ENCODE results near the gene HIVEP3.

Gene HIVEP3

DNA sequence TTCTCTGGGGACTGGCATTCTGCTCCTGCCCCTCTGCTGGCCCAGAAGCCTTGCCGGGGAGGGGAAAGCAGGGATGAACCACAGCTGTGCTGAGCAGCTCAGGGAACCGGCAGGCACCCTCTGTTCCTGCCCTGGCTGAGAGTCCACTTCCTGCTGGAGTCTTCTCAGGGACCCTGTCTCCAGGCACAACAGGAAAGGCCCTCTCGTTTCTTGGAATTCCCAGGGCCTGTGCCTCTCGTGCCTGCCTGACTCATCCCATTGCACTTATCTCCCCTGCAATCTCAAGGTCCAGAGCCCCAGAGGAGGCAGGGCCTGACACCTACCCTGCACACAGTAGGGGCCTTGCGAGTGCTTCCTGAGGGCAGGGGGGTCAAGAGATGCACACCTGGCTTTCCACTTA, 433.1 kb downstream of the HIVEP3 start:
- TF ChIP-seq, protein P1, sequence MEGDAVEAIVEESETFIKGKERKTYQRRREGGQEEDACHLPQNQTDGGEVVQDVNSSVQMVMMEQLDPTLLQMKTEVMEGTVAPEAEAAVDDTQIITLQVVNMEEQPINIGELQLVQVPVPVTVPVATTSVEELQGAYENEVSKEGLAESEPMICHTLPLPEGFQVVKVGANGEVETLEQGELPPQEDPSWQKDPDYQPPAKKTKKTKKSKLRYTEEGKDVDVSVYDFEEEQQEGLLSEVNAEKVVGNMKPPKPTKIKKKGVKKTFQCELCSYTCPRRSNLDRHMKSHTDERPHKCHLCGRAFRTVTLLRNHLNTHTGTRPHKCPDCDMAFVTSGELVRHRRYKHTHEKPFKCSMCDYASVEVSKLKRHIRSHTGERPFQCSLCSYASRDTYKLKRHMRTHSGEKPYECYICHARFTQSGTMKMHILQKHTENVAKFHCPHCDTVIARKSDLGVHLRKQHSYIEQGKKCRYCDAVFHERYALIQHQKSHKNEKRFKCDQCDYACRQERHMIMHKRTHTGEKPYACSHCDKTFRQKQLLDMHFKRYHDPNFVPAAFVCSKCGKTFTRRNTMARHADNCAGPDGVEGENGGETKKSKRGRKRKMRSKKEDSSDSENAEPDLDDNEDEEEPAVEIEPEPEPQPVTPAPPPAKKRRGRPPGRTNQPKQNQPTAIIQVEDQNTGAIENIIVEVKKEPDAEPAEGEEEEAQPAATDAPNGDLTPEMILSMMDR (IDR thresholded peaks at IDR 0.05; ENCODE audit: low read depth, low read length) = no peak
- DNase-seq (ENCODE audit: extremely low read depth, low read depth) = no peak

DNA sequence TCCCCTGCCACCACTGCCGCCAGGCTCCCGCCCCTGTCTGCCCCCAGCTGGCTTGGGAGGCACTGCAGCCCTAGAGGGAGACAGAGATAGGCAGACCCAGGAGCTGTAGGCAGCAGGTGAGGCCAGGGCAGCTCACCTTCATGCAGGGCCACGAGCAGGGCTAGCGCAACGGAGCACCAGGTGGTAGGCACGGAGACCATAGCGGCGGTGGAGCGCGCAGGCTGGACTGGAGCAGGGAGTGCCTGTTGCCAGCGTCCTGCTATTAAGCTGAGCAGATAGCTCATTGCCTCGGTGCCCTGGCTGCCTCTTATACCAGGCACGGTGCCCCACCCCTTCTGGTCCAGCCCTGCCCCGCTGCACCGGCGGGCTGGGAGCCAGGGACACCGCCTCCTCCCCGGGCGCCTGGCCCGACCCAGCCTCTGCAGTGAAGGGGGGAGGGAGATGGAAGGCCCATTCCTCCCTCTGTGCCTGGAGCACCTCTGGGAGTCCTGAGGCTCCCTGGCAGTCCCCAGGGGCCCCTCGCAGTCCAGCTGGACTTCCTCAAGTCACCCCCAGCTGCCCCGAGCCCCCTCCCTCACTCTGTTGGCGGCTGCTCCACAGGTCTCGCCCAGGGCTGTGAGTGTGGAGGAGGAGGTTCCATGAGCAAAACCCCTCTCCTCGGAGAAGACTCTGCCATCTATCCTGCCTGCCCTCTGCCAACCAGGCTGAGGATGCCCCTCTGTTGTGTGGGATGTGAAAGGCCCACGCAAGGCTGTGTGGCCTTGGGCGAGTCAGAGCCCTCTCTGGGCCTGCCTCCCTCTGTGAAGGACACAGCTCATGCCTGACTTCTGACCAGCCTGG, 434.1 kb downstream of the HIVEP3 start, which contains the start of gene EDN2:
EDN2 (minus strand) TSS at position 282 of the 840 bp plus-strand sequence; CDS start at position 200, 82 bp downstream.
- TF ChIP-seq, protein P1 (IDR thresholded peaks at IDR 0.05; ENCODE audit: low read depth, low read length) = no peak
- DNase-seq (ENCODE audit: extremely low read depth, low read depth) = no peak

DNA sequence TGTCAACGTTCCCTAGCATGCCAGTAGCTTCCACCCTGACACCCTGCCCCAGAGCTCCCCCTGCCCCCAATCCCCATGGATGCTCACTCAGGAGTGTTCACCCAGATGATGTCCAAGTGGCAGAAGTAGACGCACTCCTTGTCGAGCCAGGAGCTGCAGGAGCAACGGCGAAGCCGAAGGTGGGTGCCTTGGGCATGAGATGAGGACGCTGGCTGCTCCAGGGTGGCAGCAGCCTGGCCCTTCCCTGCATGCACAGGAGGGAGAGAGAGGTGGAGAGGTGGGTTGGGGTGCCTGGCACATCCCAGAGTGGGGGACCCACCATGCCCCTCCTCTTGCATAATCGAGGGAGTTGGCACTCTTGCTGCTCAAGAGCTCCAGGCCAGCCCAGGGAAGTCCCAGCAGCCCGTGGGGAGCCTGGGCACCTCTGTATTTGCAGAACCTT, 434.7 kb downstream of the HIVEP3 start:
- TF ChIP-seq, protein P1 (IDR thresholded peaks at IDR 0.05; ENCODE audit: low read depth, low read length) = no peak
- DNase-seq (ENCODE audit: extremely low read depth, low read depth) = no peak

DNA sequence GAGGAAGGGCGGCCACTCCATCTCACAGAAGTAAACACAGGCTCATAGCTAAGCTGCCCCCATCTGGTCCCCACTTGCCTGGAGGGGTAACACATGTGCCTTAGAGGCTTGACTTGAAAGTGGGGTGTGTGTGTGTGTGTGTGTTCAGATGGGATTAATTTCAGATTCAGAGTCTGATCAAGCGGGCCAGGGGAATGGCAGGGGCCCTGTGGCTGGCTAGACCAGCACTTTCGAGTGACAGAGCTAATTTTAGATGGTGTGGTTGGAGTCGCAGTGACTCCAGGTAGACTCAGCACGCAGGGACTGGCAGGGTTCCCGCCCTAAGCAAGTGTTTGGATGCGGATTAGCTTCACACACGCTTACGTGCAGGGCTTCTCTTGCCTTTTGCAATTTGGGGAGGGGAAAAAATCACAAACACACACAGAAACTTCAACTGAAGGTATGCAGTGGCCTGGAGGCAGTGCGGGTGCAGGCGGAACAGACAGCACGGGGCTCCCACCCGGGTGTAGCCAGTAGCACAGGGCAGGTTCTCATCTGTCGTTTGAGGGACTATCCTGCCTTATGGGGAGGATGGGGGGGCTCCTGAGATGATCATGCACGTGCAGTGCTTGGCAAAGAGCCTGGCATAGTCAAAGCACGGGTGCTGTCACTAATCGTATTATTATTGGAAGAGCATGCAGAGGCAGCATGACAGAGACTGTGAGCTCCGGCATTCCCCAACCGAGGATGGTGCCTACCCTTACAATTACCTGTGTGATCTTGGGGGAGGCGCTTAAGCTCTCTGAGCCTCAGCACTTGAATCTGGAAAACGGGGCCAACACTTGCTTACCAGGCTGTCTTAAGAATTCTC, 435.5 kb downstream of the HIVEP3 start:
- DNase-seq (ENCODE audit: extremely low read depth, low read depth) = peak; percentile 24
- TF ChIP-seq, protein P1 (IDR thresholded peaks at IDR 0.05; ENCODE audit: low read depth, low read length) = no peak

DNA sequence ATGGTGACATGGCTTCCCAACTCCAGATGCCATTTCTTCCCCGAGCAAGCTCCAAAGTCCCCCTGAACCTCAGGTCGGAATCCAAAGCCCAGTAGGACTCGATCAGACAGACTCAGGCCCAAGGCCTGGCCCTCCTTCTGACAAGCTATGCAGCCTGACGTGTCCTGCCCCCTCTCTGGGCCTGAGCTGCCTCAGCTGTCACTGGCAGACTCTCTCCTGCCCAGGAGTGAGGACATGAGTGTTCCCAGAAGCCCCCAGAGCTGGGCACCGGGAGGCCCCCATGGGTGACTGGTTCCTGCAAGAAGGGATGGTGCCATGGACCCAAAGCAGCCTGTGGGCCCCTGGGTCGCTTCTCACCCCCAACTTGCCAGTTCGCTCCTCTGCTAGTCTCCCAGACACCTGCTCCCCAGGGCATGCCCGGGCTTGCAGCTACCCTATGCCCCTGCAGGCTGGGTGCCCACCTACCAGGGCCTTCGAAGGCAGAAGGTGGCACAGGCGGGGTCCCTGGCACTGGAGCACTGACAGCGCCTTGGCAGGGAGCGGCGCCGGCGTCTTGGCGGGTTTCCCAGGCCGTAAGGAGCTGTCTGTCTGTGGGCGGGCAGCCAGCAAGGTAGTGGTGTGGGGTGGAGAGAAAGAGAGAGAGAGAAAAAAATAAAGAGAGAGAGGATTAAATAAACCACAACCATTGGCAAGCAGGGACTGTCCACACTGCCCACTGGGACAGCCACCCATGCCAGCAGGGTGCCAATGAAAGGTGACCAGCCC, 436.5 kb downstream of the HIVEP3 start:
- no peak for DNase-seq (ENCODE audit: extremely low read depth, low read depth)
- TF ChIP-seq, protein P1 (IDR thresholded peaks at IDR 0.05; ENCODE audit: low read depth, low read length) = no peak

DNA sequence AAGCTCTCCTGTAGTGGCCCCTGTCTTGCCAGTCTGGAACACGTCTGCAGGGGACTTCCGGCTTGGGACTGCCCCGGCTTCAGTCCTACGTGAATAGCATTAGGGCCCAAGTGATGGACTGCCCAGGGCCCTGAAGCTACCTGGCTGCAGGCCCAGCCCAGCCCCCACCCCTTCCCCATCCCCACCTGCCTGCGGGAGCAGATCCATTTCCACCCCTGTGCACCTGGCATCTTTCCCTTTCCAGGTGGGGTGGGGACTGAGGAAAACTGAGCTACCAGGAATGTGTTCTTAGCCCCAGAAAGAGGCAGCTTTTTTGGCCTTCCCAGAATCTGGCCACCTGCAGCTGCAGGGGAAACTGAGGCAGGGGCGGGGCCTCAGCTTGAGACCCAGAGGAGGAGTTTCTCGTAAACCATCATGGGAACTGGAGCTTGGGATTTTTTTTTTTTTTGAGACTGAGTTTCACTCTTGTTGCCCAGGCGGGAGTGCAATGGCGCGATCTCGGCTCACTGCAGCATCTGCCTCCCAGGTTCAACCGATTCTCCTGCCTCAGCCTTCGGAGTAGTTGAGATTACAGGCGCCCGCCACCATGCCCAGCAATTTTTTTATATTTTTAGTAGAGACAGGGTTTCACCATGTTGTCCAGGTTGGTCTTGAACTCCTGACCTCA, 437.5 kb downstream of the HIVEP3 start:
- TF ChIP-seq, protein P1 (IDR thresholded peaks at IDR 0.05; ENCODE audit: low read depth, low read length) = no peak
- DNase-seq (ENCODE audit: extremely low read depth, low read depth) = no peak

Measured in AG09319 (cell line).